ENCODE measurements around the gene LRRC3. TPM values are rescaled to one million over a fixed set of nuclear protein-coding genes. Genes with fewer than 3 reads are reported as not detected.

The LRRC3 gene
- total RNA-seq, 1 donor from 2014 or later, result 10.1 TPM

DNA sequence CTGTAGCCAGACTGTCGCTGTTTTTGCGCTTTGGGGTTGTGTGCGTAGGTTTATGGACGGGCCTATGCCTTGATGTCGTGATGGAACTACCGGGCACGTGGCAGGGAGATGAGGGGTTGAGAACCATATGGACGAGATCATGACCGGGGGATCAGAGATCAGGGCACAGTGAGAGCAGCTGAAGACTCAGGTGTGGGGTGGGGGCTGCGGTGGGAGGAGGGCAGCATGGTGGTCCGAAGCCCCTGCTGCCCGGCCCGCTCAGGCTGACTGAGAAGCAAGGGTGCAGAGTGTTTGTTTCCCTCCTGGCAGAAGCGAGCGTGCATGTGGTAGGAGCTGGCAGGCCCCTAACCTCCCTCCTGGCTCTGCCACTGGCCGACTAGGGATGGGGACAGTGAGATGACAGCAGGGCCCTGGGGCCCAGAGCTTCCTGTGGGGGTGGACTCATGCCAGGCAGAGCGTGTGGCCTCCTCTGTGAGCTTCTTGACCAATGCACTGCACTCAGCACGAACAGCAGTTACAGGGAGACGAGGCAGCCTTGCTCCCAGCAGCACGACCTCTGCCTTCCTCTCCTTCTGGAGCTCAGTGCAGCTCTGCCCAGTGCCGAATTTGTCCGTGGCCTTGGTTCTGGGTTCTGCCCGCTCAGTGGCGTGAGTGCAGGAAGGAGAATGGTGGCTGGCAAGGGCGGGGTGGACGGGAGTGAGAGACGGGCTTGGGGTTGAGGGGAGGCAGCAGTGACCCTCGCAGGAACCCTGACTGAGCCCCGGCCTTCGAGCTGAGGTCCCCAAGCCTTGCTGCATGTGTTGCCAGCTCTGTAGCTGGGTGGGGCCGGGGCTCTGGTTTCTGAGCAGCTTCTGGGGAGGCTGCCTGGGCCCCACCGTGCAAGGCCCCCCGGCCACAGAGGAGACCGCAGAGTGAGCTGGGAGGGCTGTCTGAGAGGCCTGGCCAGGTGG is 22.2 kb upstream of the LRRC3 start:
- H3K36me3 Mint-ChIP-seq (ENCODE audit: low read depth), result no peaks in the 10 kb centered on the region
- no peak overlapping the region for H3K4me3 Mint-ChIP-seq

DNA sequence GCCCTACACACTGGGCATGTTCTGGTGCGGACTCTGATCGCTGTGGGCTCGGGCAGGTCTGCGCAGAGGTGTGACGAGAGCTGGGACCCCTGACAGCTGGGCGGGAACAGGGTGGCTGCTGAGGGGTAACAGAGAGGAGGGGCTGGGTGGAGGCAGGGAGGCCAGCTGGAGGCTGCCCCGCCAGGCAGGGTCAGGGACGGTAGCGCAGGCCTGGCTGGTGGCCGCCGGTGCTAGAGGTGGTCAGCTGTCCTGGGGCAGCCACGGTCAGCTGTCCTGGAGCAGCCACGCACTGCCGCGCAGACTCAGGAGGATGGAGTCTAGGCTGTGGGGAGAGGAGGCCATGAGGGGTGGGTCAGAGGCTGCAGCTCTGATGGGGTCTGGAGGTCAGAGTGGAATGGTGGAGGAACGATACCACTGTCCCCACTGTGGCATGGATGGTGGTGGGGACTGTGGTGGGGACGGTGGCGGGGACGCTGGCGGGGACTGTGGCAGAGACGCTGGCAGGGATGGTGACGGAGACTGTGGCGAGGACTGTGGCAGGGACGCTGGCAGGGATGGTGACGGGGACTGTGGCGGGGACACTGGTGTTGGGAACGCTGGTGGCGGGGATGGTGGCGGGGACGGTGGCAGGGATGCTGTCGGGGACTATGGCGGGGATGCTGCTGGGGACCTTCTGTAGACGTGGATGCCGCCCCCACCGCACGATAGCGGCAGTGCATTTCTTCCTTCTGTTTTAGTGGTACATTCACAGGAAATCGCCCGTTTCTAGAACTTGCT is 21.3 kb upstream of the LRRC3 start:
- Mint-ChIP-seq H3K36me3 (ENCODE audit: low read depth) (no peaks in the 10 kb centered on the region), H3K27me3 (ENCODE audit: low read depth) (no peaks in the 10 kb centered on the region), H3K4me1 (no peaks in the 10 kb centered on the region), H3K9me3 (peaks cover 5% of the 10 kb centered on the region), H3K4me3 (no peak overlapping the region), H3K27ac (ENCODE audit: unreplicated experiment) (no peak overlapping the region)
- no peak for DNase-seq (ENCODE audit: low read depth, low spot score)
- TF ChIP-seq, protein P1, sequence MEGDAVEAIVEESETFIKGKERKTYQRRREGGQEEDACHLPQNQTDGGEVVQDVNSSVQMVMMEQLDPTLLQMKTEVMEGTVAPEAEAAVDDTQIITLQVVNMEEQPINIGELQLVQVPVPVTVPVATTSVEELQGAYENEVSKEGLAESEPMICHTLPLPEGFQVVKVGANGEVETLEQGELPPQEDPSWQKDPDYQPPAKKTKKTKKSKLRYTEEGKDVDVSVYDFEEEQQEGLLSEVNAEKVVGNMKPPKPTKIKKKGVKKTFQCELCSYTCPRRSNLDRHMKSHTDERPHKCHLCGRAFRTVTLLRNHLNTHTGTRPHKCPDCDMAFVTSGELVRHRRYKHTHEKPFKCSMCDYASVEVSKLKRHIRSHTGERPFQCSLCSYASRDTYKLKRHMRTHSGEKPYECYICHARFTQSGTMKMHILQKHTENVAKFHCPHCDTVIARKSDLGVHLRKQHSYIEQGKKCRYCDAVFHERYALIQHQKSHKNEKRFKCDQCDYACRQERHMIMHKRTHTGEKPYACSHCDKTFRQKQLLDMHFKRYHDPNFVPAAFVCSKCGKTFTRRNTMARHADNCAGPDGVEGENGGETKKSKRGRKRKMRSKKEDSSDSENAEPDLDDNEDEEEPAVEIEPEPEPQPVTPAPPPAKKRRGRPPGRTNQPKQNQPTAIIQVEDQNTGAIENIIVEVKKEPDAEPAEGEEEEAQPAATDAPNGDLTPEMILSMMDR (conservative IDR thresholded peaks at IDR 0.05), result no peak

More for the DNA sequence above, 22.2 kb upstream of the LRRC3 start:
- TF ChIP-seq, protein P1 (conservative IDR thresholded peaks at IDR 0.05), result no peak
- no peaks in the 10 kb centered on the region for H3K27me3 Mint-ChIP-seq (ENCODE audit: low read depth)
- H3K9me3 Mint-ChIP-seq, result peaks cover 7% of the 10 kb centered on the region
- no peaks in the 10 kb centered on the region for H3K4me1 Mint-ChIP-seq
- DNase-seq (ENCODE audit: low read depth, low spot score), result no peak
- H3K27ac Mint-ChIP-seq (ENCODE audit: unreplicated experiment), result peak overlapping the region; percentile 81

DNA sequence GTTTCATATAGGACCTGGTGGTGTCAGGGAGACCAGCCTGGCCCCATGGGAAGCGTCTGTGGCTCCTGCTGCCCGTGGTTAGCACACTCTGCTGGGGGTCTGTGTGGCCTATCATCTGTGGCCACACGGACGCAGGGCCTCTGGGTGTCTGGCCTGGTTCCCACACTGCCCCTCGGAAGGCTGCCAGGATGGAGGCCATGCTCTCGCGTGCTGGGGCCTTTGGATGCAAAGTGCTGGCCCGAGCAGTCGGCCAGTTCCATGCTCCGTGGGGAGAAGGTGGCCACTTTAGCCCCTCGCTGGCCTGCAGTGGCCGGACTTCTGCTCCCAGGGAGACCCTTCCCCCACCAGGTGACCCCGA is 20.8 kb upstream of the LRRC3 start:
- no peak for DNase-seq (ENCODE audit: low read depth, low spot score)
- Mint-ChIP-seq H3K36me3 (ENCODE audit: low read depth) (no peaks in the 10 kb centered on the region), H3K27ac (ENCODE audit: unreplicated experiment) (no peak overlapping the region), H3K9me3 (peaks cover 5% of the 10 kb centered on the region), H3K27me3 (ENCODE audit: low read depth) (no peaks in the 10 kb centered on the region), H3K4me1 (no peaks in the 10 kb centered on the region), H3K4me3 (no peak overlapping the region)
- TF ChIP-seq, protein P1 (conservative IDR thresholded peaks at IDR 0.05), result no peak

DNA sequence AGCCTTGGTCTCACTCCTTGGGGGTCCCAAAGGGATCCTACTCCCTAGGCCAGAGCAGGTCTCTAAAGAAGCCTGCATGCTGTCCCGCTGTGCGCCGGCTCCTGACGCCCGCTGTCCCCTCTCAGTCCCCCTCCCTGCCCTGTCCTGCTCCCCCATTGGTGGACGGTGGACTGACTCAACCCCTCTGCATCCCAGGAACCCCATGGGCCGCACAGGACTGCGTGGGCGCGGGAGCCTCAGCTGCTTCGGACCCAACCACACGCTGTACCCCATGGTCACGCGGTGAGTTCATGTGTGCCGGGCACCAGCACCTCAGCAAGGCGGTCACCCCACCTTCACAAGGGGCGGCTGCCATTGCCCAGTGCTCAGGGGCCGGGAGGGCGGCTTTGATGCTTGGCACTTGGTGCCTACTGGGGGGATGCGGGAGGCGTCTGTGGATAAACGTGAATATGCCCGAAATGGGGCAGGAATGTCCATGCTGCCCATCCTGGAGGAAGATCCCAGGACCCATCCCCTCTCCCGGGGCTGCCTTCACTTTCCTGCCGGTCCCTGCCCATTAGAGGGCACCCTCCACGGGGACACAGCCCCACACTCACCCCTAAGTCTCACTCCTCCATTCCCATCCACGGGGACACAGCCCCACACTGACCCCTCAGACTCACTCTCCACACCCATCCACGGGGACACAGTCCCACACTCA is 20.2 kb upstream of the LRRC3 start:
- H3K4me1 Mint-ChIP-seq, result no peaks in the 10 kb centered on the region
- H3K27me3 Mint-ChIP-seq (ENCODE audit: low read depth), result no peaks in the 10 kb centered on the region
- H3K27ac Mint-ChIP-seq (ENCODE audit: unreplicated experiment), result no peak overlapping the region
- H3K36me3 Mint-ChIP-seq (ENCODE audit: low read depth), result no peaks in the 10 kb centered on the region
- no peak overlapping the region for H3K4me3 Mint-ChIP-seq
- peaks cover 1% of the 10 kb centered on the region for H3K9me3 Mint-ChIP-seq
- no peak for DNase-seq (ENCODE audit: low read depth, low spot score)
- TF ChIP-seq, protein P1 (conservative IDR thresholded peaks at IDR 0.05), result no peak

DNA sequence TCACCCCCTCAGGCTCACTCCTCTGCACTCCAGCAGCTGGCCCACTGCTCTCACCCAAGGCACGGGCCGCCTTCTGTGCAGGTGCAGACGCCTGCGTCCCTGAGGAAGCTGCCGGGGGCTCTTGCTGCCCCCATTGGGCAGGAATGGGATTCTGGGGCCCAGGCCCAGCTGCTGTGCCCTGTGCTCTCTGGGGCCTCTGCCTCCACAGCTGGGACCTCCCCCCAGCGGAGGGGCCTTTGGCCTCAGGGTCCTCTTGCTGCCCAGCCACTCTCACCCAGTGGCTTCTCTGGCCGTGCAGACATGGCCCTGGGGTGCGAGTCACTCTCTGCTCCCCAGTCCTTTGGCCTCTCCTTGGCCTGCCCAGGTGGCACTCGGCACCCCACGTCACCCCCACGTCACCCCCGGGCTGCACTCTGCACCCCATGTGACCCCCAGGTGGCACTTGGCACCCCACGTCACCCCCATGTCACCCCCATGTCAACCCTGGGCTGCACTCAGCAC is 19.1 kb upstream of the LRRC3 start:
- H3K4me3 Mint-ChIP-seq, result no peak overlapping the region
- no peak for DNase-seq (ENCODE audit: low read depth, low spot score)
- H3K36me3 Mint-ChIP-seq (ENCODE audit: low read depth), result no peaks in the 10 kb centered on the region
- no peak overlapping the region for H3K27ac Mint-ChIP-seq (ENCODE audit: unreplicated experiment)
- TF ChIP-seq, protein P1 (conservative IDR thresholded peaks at IDR 0.05), result no peak
- no peaks in the 10 kb centered on the region for H3K9me3 Mint-ChIP-seq
- H3K4me1 Mint-ChIP-seq, result no peaks in the 10 kb centered on the region
- H3K27me3 Mint-ChIP-seq (ENCODE audit: low read depth), result no peaks in the 10 kb centered on the region

All from neural crest cell (in vitro differentiated cells).